ENCODE measurements around the gene CEBPG.

CEBPG gene

GRCh38 chr19:33408538-33409434 lies 35.3 kb downstream of the CEBPG start:
- TF ChIP-seq CTCF (conservative IDR thresholded peaks at IDR 0.05; ENCODE audit: low read length) (no peak), EZH2phosphoT487 (IDR thresholded peaks at IDR 0.05; ENCODE audit: borderline replicate concordance) (no peak)
- no peaks in the 10 kb centered on the region for H3K36me3 ChIP-seq (ENCODE audit: insufficient read depth, low read length)
- no peak overlapping the region for H3K9ac ChIP-seq (ENCODE audit: low read depth, low read length, poor library complexity, severe bottlenecking)
- no peaks in the 10 kb centered on the region for H3K79me2 ChIP-seq (ENCODE audit: insufficient read depth, low read length)
- H3K4me1 ChIP-seq (ENCODE audit: insufficient read depth, low read length, poor library complexity, severe bottlenecking) = no peaks in the 10 kb centered on the region
- no peak overlapping the region for H3K4me2 ChIP-seq (ENCODE audit: low read depth, low read length, poor library complexity, severe bottlenecking)
- H4K20me1 ChIP-seq (ENCODE audit: insufficient read depth, low read length, poor library complexity, severe bottlenecking) = no peaks in the 10 kb centered on the region
- H3K27me3 ChIP-seq (ENCODE audit: insufficient read depth, low read length, poor library complexity, severe bottlenecking) = no peaks in the 10 kb centered on the region
- no peaks in the 10 kb centered on the region for H3K9me2 ChIP-seq (replicated peaks; ENCODE audit: low read depth, low read length)
- H3F3A ChIP-seq (ENCODE audit: low read depth) = no peaks in the 10 kb centered on the region
- no peaks in the 10 kb centered on the region for H3K9me3 ChIP-seq (ENCODE audit: insufficient read depth, low read depth, low read length)
- H3K4me3 ChIP-seq (ENCODE audit: low read length, poor library complexity, severe bottlenecking) = no peak overlapping the region
- H2AFZ ChIP-seq (ENCODE audit: low read length) = no peak overlapping the region

GRCh38 chr19:33409906-33410685 lies 36.6 kb downstream of the CEBPG start:
- Histone ChIP-seq H3K4me1 (ENCODE audit: insufficient read depth, low read length, poor library complexity, severe bottlenecking) (no peaks in the 10 kb centered on the region), H3K9me3 (ENCODE audit: insufficient read depth, low read depth, low read length) (no peaks in the 10 kb centered on the region), H3F3A (ENCODE audit: low read depth) (no peaks in the 10 kb centered on the region), H3K9ac (ENCODE audit: low read depth, low read length, poor library complexity, severe bottlenecking) (no peak overlapping the region), H3K4me2 (ENCODE audit: low read depth, low read length, poor library complexity, severe bottlenecking) (no peak overlapping the region), H3K27me3 (ENCODE audit: insufficient read depth, low read length, poor library complexity, severe bottlenecking) (no peaks in the 10 kb centered on the region), H3K9me2 (replicated peaks; ENCODE audit: low read depth, low read length) (no peaks in the 10 kb centered on the region), H3K79me2 (ENCODE audit: insufficient read depth, low read length) (no peaks in the 10 kb centered on the region), H4K20me1 (ENCODE audit: insufficient read depth, low read length, poor library complexity, severe bottlenecking) (no peaks in the 10 kb centered on the region), H3K4me3 (ENCODE audit: low read length, poor library complexity, severe bottlenecking) (no peak overlapping the region), H3K36me3 (ENCODE audit: insufficient read depth, low read length) (no peaks in the 10 kb centered on the region), H2AFZ (ENCODE audit: low read length) (no peak overlapping the region)
- TF ChIP-seq CTCF (conservative IDR thresholded peaks at IDR 0.05; ENCODE audit: low read length) (no peak), EZH2phosphoT487 (IDR thresholded peaks at IDR 0.05; ENCODE audit: borderline replicate concordance) (no peak)

- no peak overlapping the region for H3K9ac ChIP-seq (ENCODE audit: low read depth, low read length, poor library complexity, severe bottlenecking)
- H3K79me2 ChIP-seq (ENCODE audit: insufficient read depth, low read length) = no peaks in the 10 kb centered on the region
- no peaks in the 10 kb centered on the region for H3F3A ChIP-seq (ENCODE audit: low read depth)
- TF ChIP-seq EZH2phosphoT487 (IDR thresholded peaks at IDR 0.05; ENCODE audit: borderline replicate concordance) = no peak
- no peak for TF ChIP-seq CTCF (conservative IDR thresholded peaks at IDR 0.05; ENCODE audit: low read length)
- H3K4me3 ChIP-seq (ENCODE audit: low read length, poor library complexity, severe bottlenecking) = no peak overlapping the region
- H2AFZ ChIP-seq (ENCODE audit: low read length) = no peak overlapping the region
- H3K9me3 ChIP-seq (ENCODE audit: insufficient read depth, low read depth, low read length) = no peaks in the 10 kb centered on the region
- H3K4me2 ChIP-seq (ENCODE audit: low read depth, low read length, poor library complexity, severe bottlenecking) = no peak overlapping the region
- H3K9me2 ChIP-seq (replicated peaks; ENCODE audit: low read depth, low read length) = no peaks in the 10 kb centered on the region
- no peaks in the 10 kb centered on the region for H4K20me1 ChIP-seq (ENCODE audit: insufficient read depth, low read length, poor library complexity, severe bottlenecking)
- H3K36me3 ChIP-seq (ENCODE audit: insufficient read depth, low read length) = no peaks in the 10 kb centered on the region
- H3K27me3 ChIP-seq (ENCODE audit: insufficient read depth, low read length, poor library complexity, severe bottlenecking) = no peaks in the 10 kb centered on the region
- no peaks in the 10 kb centered on the region for H3K4me1 ChIP-seq (ENCODE audit: insufficient read depth, low read length, poor library complexity, severe bottlenecking)
Measured at GRCh38 chr19:33410915-33411401, 37.4 kb downstream of the CEBPG start.

Measured in Loucy (cell line).